GM19324 (cell line): ENCODE data around the gene CACNA2D3.

ENCODE experiments used
- ATAC-seq: cut with Tn5 transposase; IDR thresholded peaks from one replicate; pipeline ENCODE4 v1.9.1; 2021; ENCODE audit warnings: mild to moderate bottlenecking, moderate library complexity; ENCODE audit not compliant: unreplicated experiment, low FRiP score

Gene CACNA2D3

DNA sequence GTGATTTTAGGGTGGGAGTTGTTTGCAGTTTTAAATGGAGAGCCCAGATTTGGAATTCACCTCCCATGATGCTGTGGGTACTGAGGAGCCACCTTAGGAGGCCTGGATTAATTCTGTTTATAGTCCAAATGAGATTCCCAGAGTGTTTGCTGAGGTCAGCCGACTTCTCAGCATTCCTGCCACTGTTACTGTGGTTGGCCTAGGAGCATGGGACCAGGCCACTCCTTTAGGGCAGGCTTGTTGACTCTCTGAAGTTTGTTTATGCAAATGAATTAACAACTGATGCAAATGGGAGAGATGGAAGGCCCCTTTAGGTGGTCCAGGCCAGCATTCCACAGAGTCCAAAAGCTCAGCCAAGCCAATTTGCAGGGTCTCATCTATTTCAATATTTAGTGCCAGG is 46.1 kb downstream of the CACNA2D3 start:
- no peak for ATAC-seq

- ATAC-seq: no peak
These were observed 47.2 kb downstream of the CACNA2D3 start for GRCh38 chr3:54169524-54169923.

GRCh38 chr3:54171509-54171908 is 49.2 kb downstream of the CACNA2D3 start:
- ATAC-seq: no peak

GRCh38 chr3:54171951-54172350 is 49.6 kb downstream of the CACNA2D3 start:
- no peak for ATAC-seq

DNA sequence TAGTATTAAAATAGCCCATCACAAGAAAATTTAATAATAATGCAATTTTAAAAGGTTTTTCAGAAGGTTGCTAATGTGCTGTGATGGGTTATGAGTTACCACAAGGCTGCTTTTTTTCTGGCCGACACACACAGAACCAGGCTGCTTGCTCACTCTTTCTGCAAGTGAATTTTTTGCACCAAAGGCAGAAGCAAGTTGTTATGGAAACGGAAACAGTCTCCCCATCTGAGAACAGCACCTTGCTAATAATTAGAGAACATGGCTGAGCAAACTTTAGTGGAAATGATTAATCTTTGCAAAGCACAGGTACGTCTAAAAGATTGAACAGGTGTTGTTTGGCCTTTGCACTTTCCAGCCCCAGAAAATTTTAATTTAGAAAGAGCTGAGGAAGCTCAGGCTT is 51.0 kb downstream of the CACNA2D3 start:
- no peak for ATAC-seq

DNA sequence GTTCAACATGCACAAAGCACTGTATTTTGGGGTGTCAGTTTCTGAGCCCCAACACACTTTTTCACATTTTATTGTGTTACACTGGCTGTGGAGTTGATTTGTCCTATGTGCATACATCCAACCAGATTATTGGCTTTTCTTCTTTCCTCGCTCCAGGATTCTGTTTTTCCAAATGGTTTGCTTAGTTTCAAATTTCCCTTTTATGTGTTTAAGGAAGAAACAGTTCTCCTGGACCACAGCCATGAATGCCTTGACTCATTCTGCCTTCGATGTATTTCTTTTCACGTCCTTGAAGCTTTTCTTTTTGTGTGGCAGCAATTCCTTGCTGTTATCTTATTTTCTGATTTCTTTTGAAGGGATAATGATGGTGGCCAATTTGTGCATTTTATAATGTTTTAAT is 53.8 kb downstream of the CACNA2D3 start:
- ATAC-seq: no peak

DNA sequence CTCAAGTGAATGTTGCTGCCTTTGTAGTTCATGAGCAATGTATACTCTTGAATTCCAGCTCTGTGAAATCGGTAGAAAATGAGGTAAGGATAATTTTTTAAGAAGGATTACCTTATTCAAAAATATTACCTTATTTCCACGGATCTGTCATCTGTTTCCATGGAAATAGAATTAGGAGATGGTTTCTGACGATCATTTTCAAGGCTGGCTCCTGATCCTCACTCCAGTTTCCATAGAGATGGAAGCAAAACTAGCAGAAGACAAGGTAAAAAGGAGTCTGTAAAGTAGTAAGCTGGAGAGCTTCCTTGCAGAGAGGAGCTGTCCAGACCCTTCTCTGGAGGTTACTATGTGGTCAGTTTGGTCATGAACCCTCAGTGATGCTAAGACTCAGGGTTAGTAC is 55.5 kb downstream of the CACNA2D3 start:
- ATAC-seq: no peak

- ATAC-seq: no peak
These were observed 56.0 kb downstream of the CACNA2D3 start for GRCh38 chr3:54178376-54178775.

DNA sequence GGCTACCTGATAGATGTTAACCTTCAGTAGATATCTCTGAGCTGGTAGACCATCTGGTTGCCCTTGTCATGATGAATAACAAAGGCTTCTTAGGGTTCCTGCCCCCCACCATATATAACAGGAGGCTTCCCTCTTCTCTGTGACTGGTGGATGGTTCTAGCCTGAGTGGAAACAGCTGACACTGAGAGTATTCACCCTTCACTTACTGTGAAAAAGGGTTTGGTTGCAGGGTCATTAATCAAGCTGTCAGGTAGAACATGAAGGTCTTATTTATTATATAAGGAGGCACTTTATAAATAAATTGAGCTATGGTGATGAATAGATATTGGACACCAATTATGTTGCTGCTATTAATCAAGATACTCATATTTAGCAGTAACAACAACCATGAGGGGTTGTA is 58.6 kb downstream of the CACNA2D3 start:
- ATAC-seq: no peak

DNA sequence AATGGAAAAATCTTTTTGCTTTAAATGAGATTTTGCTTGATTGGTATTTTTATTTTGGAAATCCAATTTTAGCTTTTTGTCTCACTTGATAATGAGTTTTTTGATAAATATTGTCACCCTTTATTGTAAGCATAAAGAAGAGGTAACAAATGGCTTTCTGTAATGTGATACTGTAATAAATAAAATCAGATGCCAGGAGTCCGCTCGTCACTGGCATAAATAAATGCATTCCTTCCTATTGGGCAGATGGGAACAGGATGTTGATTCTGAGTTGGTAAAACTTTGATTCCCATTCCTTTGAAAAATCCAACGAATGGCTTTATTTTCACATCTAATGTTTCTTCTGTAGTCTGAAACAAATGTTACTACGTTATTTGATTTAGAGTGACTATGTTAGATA is 59.9 kb downstream of the CACNA2D3 start:
- ATAC-seq: no peak

DNA sequence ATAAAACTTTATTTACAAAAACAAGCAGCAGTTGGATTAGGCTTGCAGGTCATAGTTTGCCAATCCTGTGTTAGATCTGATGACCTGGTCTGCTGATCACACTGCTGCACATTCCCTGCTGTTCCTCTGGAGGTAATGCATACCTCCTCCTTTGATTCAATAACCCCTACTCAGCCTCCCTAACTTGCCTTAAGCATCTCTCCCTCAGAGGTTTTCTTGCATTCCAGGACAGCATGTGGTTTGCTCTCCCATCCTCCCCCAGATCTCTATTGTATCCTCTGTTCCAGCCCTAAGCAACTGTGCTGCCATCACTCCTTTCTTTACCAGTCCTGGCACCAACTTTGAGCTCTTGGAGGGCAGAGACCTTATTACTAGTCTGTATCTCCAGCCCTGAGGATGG is 63.4 kb downstream of the CACNA2D3 start:
- ATAC-seq: no peak

DNA sequence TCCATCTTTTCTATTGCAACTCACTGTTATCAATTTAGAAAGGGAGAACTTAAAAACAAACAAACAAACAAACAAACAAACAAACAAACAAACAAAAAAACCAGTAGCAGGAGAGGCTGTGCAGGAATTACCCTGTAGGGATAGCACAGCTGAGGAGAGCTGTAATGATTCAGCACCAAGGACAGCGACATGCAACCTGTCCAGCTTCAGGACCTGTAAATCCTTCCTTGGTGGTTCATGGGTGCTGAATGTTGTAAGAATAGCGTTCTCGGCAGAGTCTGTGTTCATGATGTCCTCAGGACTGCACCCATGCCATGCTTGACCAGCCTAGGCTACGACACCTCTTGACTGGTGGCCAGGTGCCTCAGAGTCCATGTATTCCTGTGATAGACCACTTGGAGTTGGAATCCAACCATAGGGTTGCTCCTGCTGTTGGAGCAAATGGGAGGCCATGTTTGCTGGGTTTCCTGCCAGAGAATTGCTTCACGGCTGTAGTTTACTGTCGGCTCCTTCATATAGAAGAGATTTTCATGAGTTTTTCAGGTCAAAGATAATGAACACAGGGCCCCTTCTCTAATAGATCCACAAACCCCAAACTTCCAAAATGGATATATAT is 65.9 kb downstream of the CACNA2D3 start:
- no peak for ATAC-seq

DNA sequence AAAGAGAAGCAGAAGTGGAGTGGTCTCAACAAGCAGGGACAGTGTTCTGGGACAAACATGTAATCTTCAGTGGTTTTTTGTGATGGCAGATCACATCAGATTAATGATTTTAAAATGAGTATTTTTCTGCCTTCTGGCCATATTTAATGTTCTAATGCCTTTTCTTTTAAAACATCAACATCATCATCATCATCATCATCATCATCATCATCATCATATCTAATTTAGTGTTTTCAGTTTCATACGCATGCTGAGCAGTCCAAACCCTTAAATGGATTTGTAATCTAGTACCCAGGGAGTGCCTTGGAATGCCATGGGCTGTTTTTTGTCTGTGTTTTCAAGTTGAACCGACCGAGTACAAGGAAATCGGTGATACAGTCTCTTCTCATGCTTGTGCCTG is 68.9 kb downstream of the CACNA2D3 start:
- ATAC-seq: no peak

DNA sequence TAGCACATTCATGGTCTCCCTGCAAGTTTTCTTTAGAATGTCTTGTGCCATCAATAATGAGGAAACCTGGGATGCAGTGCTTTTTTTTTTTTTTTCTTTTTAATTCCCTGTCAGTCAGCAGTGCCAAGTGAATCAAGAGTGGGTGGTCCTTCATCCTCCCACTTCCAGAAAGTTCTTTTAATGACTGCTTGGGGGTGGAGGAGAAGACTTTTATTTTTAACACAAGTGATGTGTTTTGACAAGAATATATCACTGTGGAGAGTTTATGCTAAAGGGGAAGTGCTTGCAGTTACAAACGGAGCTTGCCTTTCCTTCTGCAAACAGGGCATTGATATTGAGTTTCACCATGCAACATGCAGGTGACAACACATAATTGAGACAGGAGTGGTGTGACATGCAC is 69.7 kb downstream of the CACNA2D3 start:
- ATAC-seq: no peak

DNA sequence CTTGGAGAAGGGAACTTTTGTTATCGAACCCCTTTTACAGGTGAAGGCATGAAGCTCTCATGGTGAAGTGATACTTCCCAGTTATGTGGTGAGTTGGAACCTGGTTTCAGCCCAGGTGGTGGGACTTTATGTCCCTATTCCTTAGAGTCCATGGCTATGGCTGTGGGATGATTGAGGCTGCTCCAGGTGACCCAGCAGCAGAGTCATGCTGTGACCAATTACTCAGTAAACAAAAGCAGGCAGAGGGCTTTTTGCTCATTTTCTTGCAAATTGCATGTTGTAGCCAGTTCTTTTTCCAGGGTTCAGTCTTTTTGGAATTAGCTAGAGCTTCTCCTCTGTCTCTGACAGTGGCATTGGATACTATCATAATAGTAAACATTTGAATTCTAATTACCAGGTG is 70.7 kb downstream of the CACNA2D3 start:
- no peak for ATAC-seq

DNA sequence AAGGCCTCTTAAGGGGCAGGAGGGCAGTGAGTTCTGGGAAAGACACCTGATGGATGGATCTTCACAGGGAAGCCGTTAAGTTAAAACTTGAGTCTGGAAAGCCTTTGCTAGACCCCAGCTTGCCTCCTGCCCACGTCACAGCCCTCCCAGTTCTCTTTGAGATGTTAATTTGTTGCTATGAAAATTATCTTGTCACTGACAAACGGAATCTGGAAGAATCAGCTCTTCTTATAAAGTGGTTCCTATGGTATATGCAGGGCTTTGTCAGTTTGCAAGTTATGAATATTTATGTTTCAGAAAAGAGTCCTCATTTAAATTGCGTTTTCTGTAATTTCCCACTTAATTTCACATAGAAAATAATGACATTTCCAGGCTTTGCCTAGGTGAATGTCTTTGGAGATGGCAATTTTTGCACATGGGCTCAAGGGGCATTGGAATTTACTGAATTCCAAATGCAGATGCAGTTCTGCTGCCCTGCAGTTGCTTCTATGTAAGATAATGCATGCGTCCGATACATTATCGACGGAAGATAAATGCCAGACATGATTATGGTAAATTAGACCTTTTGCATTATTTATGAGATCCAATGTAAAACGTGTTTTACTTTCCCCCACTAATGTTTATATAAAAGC is 74.1 kb downstream of the CACNA2D3 start:
- no peak for ATAC-seq

DNA sequence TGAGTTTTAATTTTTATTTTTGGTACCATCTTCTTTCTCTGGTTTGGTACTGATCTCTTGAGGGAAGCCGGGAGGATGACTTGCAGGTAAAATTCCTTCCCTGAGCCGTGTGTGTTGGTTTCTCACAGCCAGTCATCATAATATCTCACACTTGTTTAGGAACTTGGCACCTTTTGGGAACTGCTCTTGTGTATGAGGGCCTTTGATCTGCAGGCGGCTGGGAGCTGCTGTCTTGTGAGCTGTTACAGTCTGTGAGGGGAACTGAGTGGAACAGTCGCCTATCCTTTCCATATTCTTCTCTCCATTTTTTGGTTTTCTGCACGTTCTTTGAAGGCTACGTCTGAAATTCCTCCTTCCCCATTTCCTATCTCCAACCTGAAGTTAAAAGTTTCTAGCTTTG is 75.2 kb downstream of the CACNA2D3 start:
- no peak for ATAC-seq

DNA sequence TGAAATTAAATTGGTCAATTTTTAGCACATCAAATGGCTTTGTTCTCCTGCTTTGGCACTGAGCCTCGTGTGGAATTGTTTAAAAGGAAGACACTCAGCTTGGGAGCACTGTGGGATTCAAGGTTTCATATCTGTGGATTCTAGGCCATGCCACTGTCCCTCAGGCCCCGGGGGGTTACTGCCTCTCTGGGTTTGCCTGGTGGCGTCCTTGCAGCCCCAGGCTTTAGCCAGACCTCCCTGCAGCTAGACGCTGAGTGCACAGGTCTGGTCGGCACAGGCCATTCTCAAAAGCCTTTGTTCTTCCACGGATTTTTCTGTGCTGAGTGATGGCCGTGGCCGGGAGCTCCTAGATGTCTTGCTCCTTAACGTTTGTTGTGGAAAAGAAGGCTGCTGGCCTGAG is 76.2 kb downstream of the CACNA2D3 start:
- no peak for ATAC-seq

DNA sequence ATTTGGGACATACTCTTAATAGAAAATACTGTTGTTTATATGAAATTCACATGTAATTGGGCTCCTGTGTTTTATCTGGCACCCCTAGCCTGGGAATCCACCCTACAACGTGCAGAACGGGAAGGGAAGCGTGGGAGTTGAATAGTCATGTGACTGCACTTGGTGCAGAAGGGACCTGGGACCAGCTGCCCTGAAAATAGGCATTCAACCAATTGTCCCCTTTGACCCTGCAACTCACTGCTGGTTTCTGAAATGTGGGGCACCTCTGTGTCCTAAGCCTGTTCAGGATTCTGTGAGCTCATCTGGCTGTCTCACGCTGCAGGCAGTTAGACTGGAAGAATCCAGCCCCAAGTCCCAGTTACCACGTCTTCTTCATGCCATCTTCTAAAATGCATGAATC is 79.7 kb downstream of the CACNA2D3 start:
- no peak for ATAC-seq

DNA sequence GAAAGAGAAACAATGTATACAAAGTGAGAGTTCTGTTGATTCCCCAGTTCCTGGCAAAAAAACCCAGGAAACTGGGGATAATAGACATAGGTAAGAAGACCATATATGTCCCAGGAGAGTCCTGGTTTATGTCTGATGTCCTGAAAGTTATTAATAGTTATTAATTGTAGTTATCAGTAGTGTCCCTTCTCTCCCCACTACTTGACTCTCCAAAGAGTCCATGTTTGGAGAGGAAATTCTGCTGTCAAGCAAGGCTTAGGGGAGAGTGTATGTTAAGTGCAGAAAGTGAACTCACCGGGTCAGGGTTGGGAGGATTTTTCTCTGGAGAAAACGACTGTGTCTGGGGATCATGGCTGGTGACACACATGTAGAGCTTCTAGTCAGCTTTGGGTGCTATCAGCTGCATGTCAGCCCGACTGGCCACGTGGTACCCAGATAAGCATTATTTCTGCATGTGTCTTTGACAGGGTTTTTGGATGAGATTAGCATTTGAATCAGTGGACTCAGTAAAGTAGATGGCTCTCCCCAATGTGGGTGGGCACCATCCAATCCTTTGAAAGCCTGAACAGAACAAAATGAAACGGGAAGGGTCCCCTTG is 80.4 kb downstream of the CACNA2D3 start:
- no peak for ATAC-seq

DNA sequence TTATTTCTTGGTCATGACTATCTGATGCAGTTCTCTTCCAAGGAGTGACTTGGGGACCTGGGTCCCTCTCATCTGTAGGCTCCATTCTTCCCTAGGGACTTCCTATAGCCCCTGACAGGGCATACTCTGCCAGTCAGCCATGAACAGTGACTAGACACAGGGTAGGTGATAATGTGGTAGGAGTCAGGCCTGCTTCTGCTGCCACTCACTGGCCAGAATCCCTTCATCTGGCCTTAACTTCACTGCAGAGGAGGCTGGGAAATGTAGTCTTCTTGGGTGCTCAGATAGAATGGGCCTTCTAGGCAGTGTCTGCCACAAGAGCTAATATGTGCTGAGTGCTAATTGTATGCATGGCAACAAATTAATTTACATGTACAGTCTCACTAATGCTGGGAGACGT is 84.5 kb downstream of the CACNA2D3 start:
- ATAC-seq: no peak

DNA sequence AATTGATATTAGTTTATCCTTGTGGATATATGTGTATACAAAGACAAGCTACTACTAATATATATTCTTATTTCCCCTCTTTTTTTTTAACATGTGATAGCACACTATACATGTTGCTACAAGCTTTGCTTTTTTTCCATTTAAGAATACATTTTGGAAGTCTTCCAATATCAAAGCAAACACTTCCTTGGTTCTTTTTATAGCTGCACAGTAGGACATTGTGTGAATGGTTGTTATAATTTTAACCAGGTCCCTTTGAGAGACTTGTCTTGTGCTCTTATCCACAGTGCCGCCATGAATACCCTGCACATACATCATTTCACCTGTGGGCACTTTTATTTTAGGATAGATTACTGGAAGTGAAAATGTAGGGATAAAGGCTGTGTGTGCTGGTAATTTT is 88.7 kb downstream of the CACNA2D3 start:
- ATAC-seq: no peak
